GM12801 (cell line): ENCODE results near the gene VOPP1.

Experiments used
- TF ChIP-seq, protein P1 (sequence below): IDR thresholded peaks from one replicate; pipeline ENCODE4 v1.5.1; 2011; ENCODE audit warnings: control low read depth; ENCODE audit not compliant: insufficient read length; ENCODE audit errors: extremely low read depth

The VOPP1 gene

DNA sequence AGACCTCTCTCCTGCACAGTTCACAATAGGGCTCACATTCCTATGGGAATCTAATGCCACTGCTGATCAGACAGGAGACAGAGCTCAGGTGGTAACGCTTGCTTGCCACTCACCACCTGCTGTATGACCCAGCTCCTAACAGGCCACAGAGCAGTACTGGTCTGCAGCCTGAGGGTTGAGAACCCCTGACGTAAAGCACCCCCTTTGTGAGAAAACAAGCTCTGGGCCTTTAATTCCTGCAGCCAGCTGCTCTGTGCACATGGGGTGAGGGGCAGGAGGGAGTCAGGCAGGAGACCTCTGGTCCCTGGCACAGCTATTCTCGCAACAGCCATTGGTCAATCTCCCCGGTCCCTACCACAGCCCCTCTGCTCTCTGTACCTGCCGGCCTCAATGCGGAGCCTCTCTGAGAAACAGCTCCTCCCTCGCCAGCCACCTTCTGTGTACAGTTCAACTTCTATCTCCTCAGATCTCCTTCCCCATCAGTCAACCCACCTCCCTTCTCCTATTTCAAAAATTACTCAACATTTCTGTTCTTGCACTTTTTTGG lies 105.2 kb downstream of the VOPP1 start:
- TF ChIP-seq, protein P1, sequence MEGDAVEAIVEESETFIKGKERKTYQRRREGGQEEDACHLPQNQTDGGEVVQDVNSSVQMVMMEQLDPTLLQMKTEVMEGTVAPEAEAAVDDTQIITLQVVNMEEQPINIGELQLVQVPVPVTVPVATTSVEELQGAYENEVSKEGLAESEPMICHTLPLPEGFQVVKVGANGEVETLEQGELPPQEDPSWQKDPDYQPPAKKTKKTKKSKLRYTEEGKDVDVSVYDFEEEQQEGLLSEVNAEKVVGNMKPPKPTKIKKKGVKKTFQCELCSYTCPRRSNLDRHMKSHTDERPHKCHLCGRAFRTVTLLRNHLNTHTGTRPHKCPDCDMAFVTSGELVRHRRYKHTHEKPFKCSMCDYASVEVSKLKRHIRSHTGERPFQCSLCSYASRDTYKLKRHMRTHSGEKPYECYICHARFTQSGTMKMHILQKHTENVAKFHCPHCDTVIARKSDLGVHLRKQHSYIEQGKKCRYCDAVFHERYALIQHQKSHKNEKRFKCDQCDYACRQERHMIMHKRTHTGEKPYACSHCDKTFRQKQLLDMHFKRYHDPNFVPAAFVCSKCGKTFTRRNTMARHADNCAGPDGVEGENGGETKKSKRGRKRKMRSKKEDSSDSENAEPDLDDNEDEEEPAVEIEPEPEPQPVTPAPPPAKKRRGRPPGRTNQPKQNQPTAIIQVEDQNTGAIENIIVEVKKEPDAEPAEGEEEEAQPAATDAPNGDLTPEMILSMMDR, result no peak

DNA sequence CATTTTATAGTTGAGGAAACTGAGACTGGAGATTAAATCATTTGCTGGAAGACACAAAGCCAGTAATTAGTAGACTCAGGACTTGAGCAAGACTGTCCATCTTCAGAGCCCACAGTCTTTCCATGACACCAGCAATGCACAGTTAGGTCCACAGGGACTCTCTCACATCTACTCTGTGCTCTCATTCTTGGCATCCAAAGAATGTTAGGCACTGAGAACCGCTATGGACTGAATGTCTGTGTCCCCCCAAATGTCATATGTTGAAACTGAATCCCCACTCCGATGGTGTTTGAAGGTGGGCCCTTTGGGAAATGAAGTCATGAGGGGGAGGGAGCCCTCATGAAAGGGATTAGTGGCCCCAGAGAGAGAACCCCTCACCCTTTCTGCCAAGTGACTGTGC lies 106.6 kb downstream of the VOPP1 start:
- TF ChIP-seq, protein P1, result no peak

DNA sequence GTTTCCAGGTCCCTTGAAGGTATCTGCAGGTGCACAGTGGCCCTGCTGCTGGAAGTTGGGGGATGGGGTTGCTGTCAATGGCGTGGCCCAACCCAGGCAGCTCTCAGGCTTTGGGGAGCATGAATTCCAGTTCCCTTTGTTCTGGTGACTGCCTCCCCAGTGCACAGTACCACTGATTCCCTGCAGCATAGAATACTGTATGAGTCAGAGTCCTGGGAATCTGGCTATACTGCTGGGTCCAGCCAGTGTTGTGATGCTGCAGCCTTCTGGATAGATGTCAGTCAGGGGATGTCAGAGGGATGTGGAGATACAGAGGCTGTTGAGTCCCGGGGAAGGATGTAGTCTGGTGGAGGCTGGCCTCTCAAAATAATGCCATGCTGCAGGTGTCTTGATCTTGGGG lies 107.9 kb downstream of the VOPP1 start:
- TF ChIP-seq, protein P1, result no peak

DNA sequence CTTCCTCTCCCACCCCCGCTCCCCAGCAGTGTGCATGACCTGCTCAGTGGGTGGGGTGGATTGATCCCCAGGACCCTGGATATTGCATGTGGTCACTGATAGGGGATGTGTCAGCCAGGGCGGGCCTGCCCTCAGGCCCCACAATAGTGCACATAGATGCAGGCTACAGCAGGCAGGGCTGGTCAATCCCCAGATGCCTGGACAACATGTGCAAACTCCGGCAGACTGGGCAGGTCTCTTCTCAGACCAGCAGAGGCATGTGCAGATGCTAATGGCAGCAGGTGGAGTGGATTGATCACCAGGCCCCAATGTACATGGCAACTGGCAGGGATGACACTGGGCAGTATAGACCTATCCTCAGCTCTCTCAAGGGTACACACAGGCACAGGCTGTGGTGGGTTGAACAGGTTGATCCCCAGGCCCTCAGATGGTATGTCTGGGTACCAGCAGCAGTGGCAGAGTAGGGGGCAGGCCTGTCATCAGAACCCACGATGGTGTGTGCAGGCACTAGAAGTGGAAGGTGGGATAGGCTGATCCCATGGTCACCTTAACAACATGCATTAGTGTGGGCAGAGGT lies 108.5 kb downstream of the VOPP1 start:
- TF ChIP-seq, protein P1, result no peak

DNA sequence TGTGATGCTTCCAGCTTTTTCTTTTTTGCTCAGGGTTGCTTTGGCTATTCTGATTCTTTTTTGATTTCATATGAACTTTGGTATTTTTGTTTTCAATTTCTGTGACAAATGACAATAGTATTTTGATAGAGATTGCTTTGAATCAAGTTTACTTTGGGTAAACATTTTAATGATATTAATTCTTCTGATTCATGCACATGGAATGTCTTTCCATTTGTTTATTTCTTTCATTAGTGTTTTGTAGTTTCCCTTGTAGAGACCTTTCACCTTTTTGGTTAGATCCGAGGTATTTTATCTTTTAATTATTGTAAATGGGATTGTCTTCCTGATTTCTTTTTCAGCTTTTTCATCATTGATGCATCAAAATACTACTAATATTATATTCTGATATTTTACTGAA lies 114.0 kb downstream of the VOPP1 start:
- TF ChIP-seq, protein P1, result no peak

DNA sequence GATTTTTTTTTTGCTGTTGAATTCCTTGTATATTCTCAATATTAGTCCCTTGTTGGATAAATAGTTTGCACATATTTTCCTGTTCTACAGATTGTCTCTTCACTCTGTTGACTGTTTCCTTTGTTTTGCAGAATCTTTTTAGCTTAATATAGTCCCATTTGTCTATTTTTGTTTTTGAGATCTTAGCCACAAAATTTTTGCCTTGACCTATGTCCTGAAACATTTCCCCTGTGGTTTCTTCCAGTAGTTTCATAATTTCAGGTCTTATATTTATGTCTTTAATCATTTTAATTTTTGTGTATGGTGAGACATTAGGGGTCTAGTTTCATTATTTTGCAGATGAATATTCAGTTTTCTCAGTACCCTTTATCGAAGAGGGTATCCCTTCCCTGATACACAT lies 114.5 kb downstream of the VOPP1 start:
- TF ChIP-seq, protein P1, result no peak

DNA sequence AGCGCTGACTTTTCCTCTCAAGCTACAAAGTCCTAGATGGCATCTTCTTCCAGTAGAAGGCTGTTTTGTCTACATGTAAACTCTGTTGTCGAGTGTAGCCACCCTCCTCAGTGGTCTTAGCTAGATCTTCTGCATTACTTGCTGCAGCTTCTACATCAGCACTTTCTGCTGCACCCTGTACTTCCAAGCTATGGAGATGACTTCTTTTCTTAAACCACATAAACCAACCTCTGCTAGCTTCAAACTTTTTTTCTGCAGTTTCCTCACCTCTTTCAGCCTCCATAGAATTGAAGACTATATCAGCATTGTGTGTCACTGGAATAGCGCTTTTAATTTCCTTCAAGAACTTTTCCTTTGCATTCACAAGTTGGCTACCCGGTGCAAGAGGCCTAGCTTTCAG lies 119.3 kb downstream of the VOPP1 start:
- TF ChIP-seq, protein P1, result no peak
